Left ventricle myocardium inferior (tissue), 1 donor: ENCODE measurements around the gene PTTG1IP. TPM values are rescaled to one million over a fixed set of nuclear protein-coding genes. Genes with fewer than 3 reads are reported as not detected.

Experiments
- DNase-seq: peaks from one replicate; pipeline ENCODE4 v3.0.0-alpha.2; 2020
- H3K27ac ChIP-seq: fragments of 200-600 bp; replicated peaks from 2 replicates; pipeline ENCODE4 v1.8.0; 2021
- H3K27me3 ChIP-seq: fragments of 200-600 bp; 2 replicates; pipeline ENCODE4 v1.8.0; 2021; ENCODE audit warnings: low read depth
- H3K36me3 ChIP-seq: fragments of 200-600 bp; 2 replicates; pipeline ENCODE4 v1.8.0; 2021
- H3K4me1 ChIP-seq: fragments of 200-600 bp; 2 replicates; pipeline ENCODE4 v1.8.0; 2021
- H3K4me3 ChIP-seq: fragments of 200-600 bp; 2 replicates; pipeline ENCODE4 v1.8.0; 2021; ENCODE audit warnings: mild to moderate bottlenecking, moderate library complexity
- H3K9me3 ChIP-seq: fragments of 200-600 bp; replicated peaks from 2 replicates; pipeline ENCODE4 v1.8.0; 2021
- intact Hi-C: fragments of 100-400 bp; cut with micrococcal nuclease; formaldehyde crosslinking; loops from one replicate; pipeline ENCODE4 v1.11.0; 2022
- total RNA-seq: library from RNA; stranded (reverse); fragmentation: NEBNext Ultra II Directional; extraction: Animal tissue kit (Norgen Biotek cat#: 25700); gene quantifications from one replicate; pipeline ENCODE4 v1.2.1, GENCODE V29; 2021
- TF ChIP-seq, protein P1 (sequence below): fragments of 200-600 bp; IDR thresholded peaks from 2 replicates; pipeline ENCODE4 v1.8.0; 2021; ENCODE audit warnings: antibody characterized with exemption, mild to moderate bottlenecking, borderline replicate concordance
- donor health status: DM: no; HTN: yes; CAD: no; lungs with severe emphysema.

The PTTG1IP gene
- total RNA-seq, 1 donor from 2014 or later: 171 TPM

DNA sequence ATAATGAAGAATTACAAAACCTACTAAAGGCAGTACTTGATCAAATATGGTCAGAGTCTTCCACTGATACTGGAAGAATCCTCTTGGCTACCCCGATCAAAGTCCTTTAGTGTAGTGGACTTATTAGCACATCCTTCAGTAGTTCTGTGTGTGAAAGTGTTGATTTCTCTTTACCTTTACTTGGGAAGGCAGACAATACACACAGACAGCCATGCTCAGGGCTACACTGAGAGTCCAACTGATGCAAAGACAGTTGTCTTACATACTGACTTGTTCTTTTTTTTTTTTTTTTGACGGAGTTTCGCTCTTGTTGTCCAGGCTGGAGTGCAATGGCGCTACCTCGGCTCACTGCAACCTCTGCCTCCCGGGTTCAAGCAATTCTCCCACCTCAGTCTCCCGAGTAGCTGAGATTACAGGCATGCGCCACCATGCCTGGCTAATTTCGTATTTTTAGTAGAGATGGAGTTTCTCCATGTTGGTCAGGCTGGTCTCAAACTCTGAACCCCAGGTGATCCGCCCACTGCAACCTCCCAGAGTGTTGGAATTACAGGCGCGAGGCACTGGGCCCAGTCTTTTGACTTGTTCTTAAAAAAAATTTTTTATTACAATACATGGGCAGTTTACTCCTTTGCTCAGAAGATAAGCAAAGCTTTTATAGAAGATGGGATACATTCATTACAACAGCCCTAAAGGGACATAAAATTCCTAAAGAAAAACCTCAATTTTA is 3.5 kb upstream of the PTTG1IP start:
- Histone ChIP-seq H3K27me3 (no peaks in the 10 kb centered on the region), H3K36me3 (no peaks in the 10 kb centered on the region), H3K27ac (no peak overlapping the region), H3K4me3 (no peak overlapping the region), H3K9me3 (no peaks in the 10 kb centered on the region), H3K4me1 (peaks cover 44% of the 10 kb centered on the region)
- DNase-seq: no peak
- TF ChIP-seq, protein P1, sequence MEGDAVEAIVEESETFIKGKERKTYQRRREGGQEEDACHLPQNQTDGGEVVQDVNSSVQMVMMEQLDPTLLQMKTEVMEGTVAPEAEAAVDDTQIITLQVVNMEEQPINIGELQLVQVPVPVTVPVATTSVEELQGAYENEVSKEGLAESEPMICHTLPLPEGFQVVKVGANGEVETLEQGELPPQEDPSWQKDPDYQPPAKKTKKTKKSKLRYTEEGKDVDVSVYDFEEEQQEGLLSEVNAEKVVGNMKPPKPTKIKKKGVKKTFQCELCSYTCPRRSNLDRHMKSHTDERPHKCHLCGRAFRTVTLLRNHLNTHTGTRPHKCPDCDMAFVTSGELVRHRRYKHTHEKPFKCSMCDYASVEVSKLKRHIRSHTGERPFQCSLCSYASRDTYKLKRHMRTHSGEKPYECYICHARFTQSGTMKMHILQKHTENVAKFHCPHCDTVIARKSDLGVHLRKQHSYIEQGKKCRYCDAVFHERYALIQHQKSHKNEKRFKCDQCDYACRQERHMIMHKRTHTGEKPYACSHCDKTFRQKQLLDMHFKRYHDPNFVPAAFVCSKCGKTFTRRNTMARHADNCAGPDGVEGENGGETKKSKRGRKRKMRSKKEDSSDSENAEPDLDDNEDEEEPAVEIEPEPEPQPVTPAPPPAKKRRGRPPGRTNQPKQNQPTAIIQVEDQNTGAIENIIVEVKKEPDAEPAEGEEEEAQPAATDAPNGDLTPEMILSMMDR: no peak
- intact Hi-C loops: no loop called here

DNA sequence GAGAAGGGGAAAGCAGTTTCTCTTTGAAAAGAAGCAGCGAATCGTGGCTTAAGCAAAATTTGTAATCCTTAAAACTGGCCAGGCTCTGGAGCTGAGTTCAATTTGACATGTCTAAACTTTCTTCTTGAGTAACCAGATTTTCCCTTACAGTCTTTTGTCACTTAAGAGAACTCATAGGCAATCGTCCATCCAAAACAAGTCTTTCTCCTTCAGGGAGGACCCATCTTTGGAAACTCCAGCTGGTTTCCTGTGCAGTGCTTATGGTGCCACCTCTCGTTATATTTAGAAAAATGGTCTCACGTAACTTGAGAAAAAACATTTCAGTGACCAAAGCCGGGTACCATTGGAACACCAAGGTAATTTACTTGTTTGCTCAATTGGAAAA is 1.8 kb upstream of the PTTG1IP start:
- H3K27me3 ChIP-seq: no peaks in the 10 kb centered on the region
- peak overlapping the region; percentile 85 for H3K4me3 ChIP-seq
- H3K27ac ChIP-seq: peak overlapping the region; percentile 99
- no peak for DNase-seq
- intact Hi-C loops: no loop called here
- H3K9me3 ChIP-seq: no peaks in the 10 kb centered on the region
- no peaks in the 10 kb centered on the region for H3K36me3 ChIP-seq
- TF ChIP-seq, protein P1: no peak
- H3K4me1 ChIP-seq: peaks cover 54% of the 10 kb centered on the region

DNA sequence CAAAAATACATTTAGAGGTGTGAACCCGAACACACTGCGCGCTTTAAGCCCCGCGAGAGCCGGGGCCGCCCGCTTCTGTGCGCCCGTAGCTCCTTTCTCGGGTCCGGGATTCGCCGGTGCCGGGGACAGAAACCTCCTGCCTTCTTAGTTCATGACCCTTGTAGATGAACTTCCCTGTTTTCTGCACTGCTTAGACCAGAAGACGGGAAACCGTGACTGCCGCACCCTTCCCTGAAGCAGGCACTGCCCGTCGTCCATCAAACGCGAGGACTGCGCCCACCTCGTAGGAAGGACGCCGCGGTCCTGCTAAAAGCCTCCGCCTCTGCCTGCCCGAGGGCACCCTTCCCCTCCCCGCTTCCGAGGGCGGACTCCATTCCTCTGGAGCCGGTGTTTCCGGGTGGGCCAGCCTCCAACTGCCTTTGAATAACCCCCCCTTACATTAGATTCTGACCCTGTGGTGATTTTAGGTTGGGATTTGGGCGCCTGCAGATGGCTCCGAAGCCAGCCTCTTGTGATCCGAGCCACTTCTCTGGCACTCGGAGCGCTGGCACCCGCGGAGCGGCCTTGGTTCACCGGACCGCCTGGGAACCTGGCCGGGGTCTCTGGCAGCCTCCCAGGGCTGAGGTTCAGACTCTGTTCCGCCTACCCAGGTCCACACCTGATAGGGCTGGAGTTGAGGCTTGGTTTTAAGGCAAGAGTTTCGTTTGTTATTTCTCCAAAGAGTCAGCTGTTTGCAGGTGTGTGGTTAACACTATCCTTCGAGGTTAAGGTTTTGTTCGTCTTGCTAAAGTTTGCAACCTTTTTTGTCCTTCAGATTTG is 1.2 kb upstream of the PTTG1IP start:
- peak; percentile 82 for DNase-seq
- Histone ChIP-seq H3K27ac (peak overlapping the region; percentile 99), H3K36me3 (no peaks in the 10 kb centered on the region), H3K9me3 (no peaks in the 10 kb centered on the region), H3K27me3 (no peaks in the 10 kb centered on the region), H3K4me3 (peak overlapping the region; percentile 85), H3K4me1 (peaks cover 60% of the 10 kb centered on the region)
- TF ChIP-seq, protein P1: no peak
- intact Hi-C loops: no loop called here

DNA sequence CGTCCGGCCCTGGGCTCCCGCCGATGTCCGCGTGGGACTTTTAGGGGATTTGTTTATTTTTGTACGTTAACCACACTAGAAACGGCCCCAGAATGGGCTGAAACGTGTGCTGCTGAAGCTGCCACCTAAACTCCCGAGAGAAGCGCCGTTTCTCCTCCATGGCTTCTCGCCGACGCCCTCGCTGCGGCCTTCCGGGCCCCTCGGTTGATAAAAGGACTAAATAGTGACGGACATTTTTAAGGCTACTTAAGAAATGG is 678 bp upstream of the PTTG1IP start:
- Histone ChIP-seq H3K4me1 (peaks cover 65% of the 10 kb centered on the region), H3K27me3 (no peaks in the 10 kb centered on the region), H3K4me3 (peak overlapping the region; percentile 85), H3K36me3 (no peaks in the 10 kb centered on the region), H3K9me3 (no peaks in the 10 kb centered on the region), H3K27ac (peak overlapping the region; percentile 99)
- no peak for DNase-seq
- intact Hi-C loops: no loop called here
- TF ChIP-seq, protein P1: no peak

DNA sequence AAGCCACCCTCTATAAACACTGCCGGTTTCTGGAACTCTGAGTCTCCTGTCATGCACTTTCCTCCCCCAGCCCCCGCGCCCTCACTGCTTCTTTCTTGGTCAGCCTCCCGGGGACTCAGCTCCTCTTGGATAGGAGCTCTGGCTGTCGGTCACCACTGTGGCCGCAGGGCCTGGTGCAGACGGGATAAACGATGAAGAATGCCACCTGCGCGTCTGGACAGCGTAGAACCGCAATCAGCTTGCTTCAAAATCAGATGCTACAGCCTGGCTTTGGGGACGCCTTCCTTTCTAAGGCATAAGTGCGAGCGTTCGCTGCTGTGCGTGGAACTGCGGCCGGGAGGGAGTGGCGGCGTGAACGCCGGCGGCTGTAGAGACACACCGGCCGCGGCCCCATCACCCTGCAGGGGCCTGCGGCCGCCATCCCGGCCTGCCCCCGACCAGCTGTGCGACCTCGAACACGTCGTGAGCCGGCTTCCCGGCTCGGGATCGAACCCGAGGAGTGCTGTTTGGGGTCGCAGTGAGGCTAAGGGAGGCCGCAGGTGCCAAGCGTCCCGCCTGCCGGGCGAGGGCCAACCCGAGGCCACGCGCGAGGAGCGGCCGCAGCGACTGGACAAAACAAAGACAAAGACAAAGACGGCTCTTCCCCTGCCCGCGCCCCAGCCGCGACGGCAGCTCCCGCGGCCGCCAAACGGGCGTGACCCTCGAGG is 688 bp downstream of the PTTG1IP start:
- H3K27ac ChIP-seq: peak overlapping the region; percentile 99
- DNase-seq: peak; percentile 46
- intact Hi-C loops: no loop called here
- peaks cover 79% of the 10 kb centered on the region for H3K4me1 ChIP-seq
- no peaks in the 10 kb centered on the region for H3K9me3 ChIP-seq
- peak overlapping the region; percentile 85 for H3K4me3 ChIP-seq
- no peaks in the 10 kb centered on the region for H3K27me3 ChIP-seq
- TF ChIP-seq, protein P1: no peak
- no peaks in the 10 kb centered on the region for H3K36me3 ChIP-seq
